Activated CD8-positive, alpha-beta memory T cell treated with anti-CD3 and anti-CD28 coated beads, Interleukin-2, amount 50 U/mL, for 24 hours (primary cell): Measurements from ENCODE around the gene CLIP1.

ENCODE experiments used
- DNase-seq: peaks from one replicate; pipeline ENCODE4 v3.0.0-alpha.2; 2020; ENCODE audit errors: extremely low read depth

The CLIP1 gene

GRCh38 chr12:122245553-122245952, 176.9 kb downstream of the CLIP1 start:
- DNase-seq: no peak

GRCh38 chr12:122244565-122245371, 177.7 kb downstream of the CLIP1 start:
- DNase-seq: no peak

GRCh38 chr12:122243965-122244364, 178.5 kb downstream of the CLIP1 start:
- DNase-seq: no peak

GRCh38 chr12:122238861-122239260, 183.6 kb downstream of the CLIP1 start:
- DNase-seq: no peak

GRCh38 chr12:122235741-122236140, 186.7 kb downstream of the CLIP1 start:
- DNase-seq: no peak

- no peak for DNase-seq
Observed at GRCh38 chr12:122232691-122233090, 189.8 kb downstream of the CLIP1 start.

GRCh38 chr12:122230798-122231197, 191.7 kb downstream of the CLIP1 start:
- no peak for DNase-seq

GRCh38 chr12:122228092-122228491, 194.4 kb downstream of the CLIP1 start:
- no peak for DNase-seq

- DNase-seq: no peak
Observed at GRCh38 chr12:122227341-122227740, 195.1 kb downstream of the CLIP1 start.

GRCh38 chr12:122226366-122227125, 195.9 kb downstream of the CLIP1 start:
- DNase-seq: no peak

GRCh38 chr12:122225683-122226365, 196.6 kb downstream of the CLIP1 start, which contains the start of gene DIABLO:
DIABLO (minus strand) TSS chr12:122226052; CDS start chr12:122226014, 38 bp downstream.
- DNase-seq: peak; percentile 99
